HCT116 (cell line): ENCODE results near the gene NPIPA5. TPM values are rescaled to one million over a fixed set of nuclear protein-coding genes. Genes with fewer than 3 reads are reported as not detected.
"Not testable (repeated sequence)": the region's sequence is repeated elsewhere in the genome, so short reads cannot be mapped to it uniquely, and the experiment has no call there.

Experiments
- ATAC-seq: fragments of 200-7000 bp; cut with Tn5 transposase; 2 replicates; pipeline ENCODE4 v1.9.1; 2020; ENCODE audit warnings: mild to moderate bottlenecking, moderate library complexity
- BruUV-seq: library from RNA; stranded (reverse); fragments of 400-500 nt; replicated peaks from 2 replicates; lab custom pipeline; 2021; lab: Mats Ljungman, UMichigan
- CTCF ChIA-PET: fragments of 300-600 bp; sonication (Branson Sonifier 250); formaldehyde crosslinking; loops from one replicate; lab custom pipeline; 2021; ENCODE audit warnings: antibody characterized with exemption; lab: Charles Lee
- POLR2A ChIA-PET: fragments of 300-600, 350-600 bp; sonication (Branson Sonifier 250); formaldehyde crosslinking; loops from one replicate; lab custom pipeline; 2021; ENCODE audit warnings: antibody characterized with exemption; lab: Charles Lee
- RAD21 ChIA-PET, 2 experiments: fragments of 300-600 bp; sonication (Branson Sonifier 250); formaldehyde crosslinking; loops; one replicate each; lab custom pipeline; 2023; ENCODE audit warnings: low total read pairs in 2 of 2; ENCODE audit not compliant: uncharacterized antibody in 2 of 2, unreplicated experiment in 2 of 2, low non-redundant PET in 1 of 2; lab: Charles Lee
- DNase-seq: peaks from one replicate; pipeline ENCODE4 v3.0.0-alpha.2; 2010; ENCODE audit warnings: low read depth, low spot score
- H2AFZ ChIP-seq: fragments of 200-600 bp; shearing (Covaris generic), sonication (generic); 2 replicates; pipeline ENCODE4 v1.6.1; 2017; ENCODE audit warnings: low read depth, mixed run types, mixed read lengths, antibody characterized with exemption, low read length; ENCODE audit not compliant: poor library complexity, severe bottlenecking
- H3K27ac ChIP-seq: 2 replicates; pipeline ENCODE4 v1.5.1; 2012; ENCODE audit warnings: low read depth, low read length
- H3K27me3 ChIP-seq: fragments of 200-600 bp; sonication (generic); 2 replicates; pipeline ENCODE4 v1.6.1; 2016; ENCODE audit warnings: mixed run types, low read length, mixed read lengths; ENCODE audit not compliant: insufficient read depth
- H3K36me3 ChIP-seq, 2 experiments: fragments of 200-500 bp in 1 of 2; fragments of 200-600 bp in 1 of 2; sonication (Bioruptor generic) in 1 of 2; sonication (generic) in 1 of 2; 2 replicates each; pipeline versions ENCODE4 v1.5.1 to v1.6.1; 2014 to 2016; ENCODE audit warnings: low read length in 2 of 2, inconsistent platforms in 1 of 2, mixed read lengths in 1 of 2, mixed run types in 1 of 2; ENCODE audit not compliant: insufficient read depth in 2 of 2, control insufficient read depth in 1 of 2
- H3K4me1 ChIP-seq, 2 experiments: fragments of 200-600 bp in 1 of 2; sonication (generic) in 1 of 2; 2 replicates each; pipeline versions ENCODE4 v1.5.1 to v1.6.1; 2012 to 2017; ENCODE audit warnings: low read length in 2 of 2, inconsistent platforms in 1 of 2, mild to moderate bottlenecking in 1 of 2, mixed read lengths in 1 of 2, mixed run types in 1 of 2, moderate library complexity in 1 of 2; ENCODE audit not compliant: insufficient read depth in 2 of 2, control insufficient read depth in 1 of 2
- H3K4me2 ChIP-seq: fragments of 200-600 bp; sonication (generic); 2 replicates; pipeline ENCODE4 v1.6.1; 2017; ENCODE audit warnings: mixed run types, low read length, mixed read lengths
- H3K4me3 ChIP-seq, 2 experiments: fragments of 200-600 bp in 1 of 2; sonication (generic) in 1 of 2; replicated peaks in 1 of 2; 2 replicates each; pipeline ENCODE4 v1.5.1; 2011 to 2016; ENCODE audit warnings: low read length in 2 of 2, control low read depth in 1 of 2, low read depth in 1 of 2, mild to moderate bottlenecking in 1 of 2, mixed read lengths in 1 of 2, mixed run types in 1 of 2
- H3K79me2 ChIP-seq: fragments of 200-600 bp; sonication (generic); 2 replicates; pipeline ENCODE4 v1.6.1; 2017; ENCODE audit warnings: mild to moderate bottlenecking, mixed run types, low read length, moderate library complexity, mixed read lengths; ENCODE audit not compliant: insufficient read depth
- H3K9ac ChIP-seq: fragments of 200-600 bp; sonication (generic); 2 replicates; pipeline ENCODE4 v1.6.1; 2016; ENCODE audit warnings: low read length, mixed read lengths
- H3K9me2 ChIP-seq: fragments of 200-600 bp; sonication (generic), shearing (Covaris generic); 2 replicates; pipeline ENCODE4 v1.6.1; 2017; ENCODE audit warnings: mixed run types, mild to moderate bottlenecking, moderate library complexity; ENCODE audit not compliant: insufficient read depth
- H3K9me3 ChIP-seq, 2 experiments: fragments of 200-500 bp in 1 of 2; fragments of 200-600 bp in 1 of 2; sonication (Bioruptor generic) in 1 of 2; sonication (generic) in 1 of 2; 2 replicates each; pipeline ENCODE4 v1.6.1; 2014 to 2017; ENCODE audit warnings: low read length in 2 of 2, mixed read lengths in 2 of 2, inconsistent platforms in 1 of 2, low read depth in 1 of 2, mild to moderate bottlenecking in 1 of 2, mixed run types in 1 of 2, moderate library complexity in 1 of 2; ENCODE audit not compliant: control insufficient read depth in 1 of 2, insufficient read depth in 1 of 2
- H4K20me1 ChIP-seq: fragments of 200-600 bp; sonication (generic), shearing (Covaris generic); 2 replicates; pipeline ENCODE4 v1.6.1; 2017; ENCODE audit warnings: mixed run types, mild to moderate bottlenecking, moderate library complexity; ENCODE audit not compliant: insufficient read depth
- intact Hi-C: fragments of 100-400 bp; cut with micrococcal nuclease; formaldehyde crosslinking; loops from 2 replicates; pipeline ENCODE4 v1.10.0; 2022
- total RNA-seq: library from RNA; stranded (reverse); gene quantifications from one replicate; pipeline ENCODE4 v1.2.1, GENCODE V29; 2021; ENCODE audit not compliant: unreplicated experiment

The NPIPA5 gene
- total RNA-seq, 1 experiment from 2014 or later = 9.3 TPM

GRCh38 chr16:15357495-15357894 is 20.6 kb downstream of the NPIPA5 start:
- H3K4me2 ChIP-seq, H3K9me3 ChIP-seq, H2AFZ ChIP-seq, H4K20me1 ChIP-seq, H3K27me3 ChIP-seq, CTCF ChIA-PET, H3K79me2 ChIP-seq, BruUV-seq, POLR2A ChIA-PET, H3K27ac ChIP-seq, intact Hi-C loops, H3K9ac ChIP-seq, H3K4me1 ChIP-seq, H3K4me3 ChIP-seq, RAD21 ChIA-PET, DNase-seq, ATAC-seq, H3K9me2 ChIP-seq, H3K36me3 ChIP-seq: not testable (repeated sequence)

GRCh38 chr16:15354846-15355245 is 23.2 kb downstream of the NPIPA5 start:
- CTCF ChIA-PET, BruUV-seq, DNase-seq, H3K27ac ChIP-seq, H3K4me1 ChIP-seq, H2AFZ ChIP-seq, intact Hi-C loops, POLR2A ChIA-PET, H4K20me1 ChIP-seq, H3K27me3 ChIP-seq, H3K4me2 ChIP-seq, H3K9ac ChIP-seq, RAD21 ChIA-PET, H3K4me3 ChIP-seq, H3K36me3 ChIP-seq, H3K9me3 ChIP-seq, H3K9me2 ChIP-seq, H3K79me2 ChIP-seq: not testable (repeated sequence)
- ATAC-seq = peak; percentile 60; the same call in 1 of the 2 replicates

GRCh38 chr16:15352852-15353251 is 25.2 kb downstream of the NPIPA5 start:
- ATAC-seq, H3K4me1 ChIP-seq, H3K27me3 ChIP-seq, DNase-seq, H3K79me2 ChIP-seq, H4K20me1 ChIP-seq, H3K9me2 ChIP-seq, BruUV-seq, RAD21 ChIA-PET, H3K9me3 ChIP-seq, CTCF ChIA-PET, H3K27ac ChIP-seq, POLR2A ChIA-PET, H3K4me2 ChIP-seq, H3K4me3 ChIP-seq, H3K36me3 ChIP-seq, H2AFZ ChIP-seq, H3K9ac ChIP-seq, intact Hi-C loops: not testable (repeated sequence)

GRCh38 chr16:15351745-15352144 is 26.3 kb downstream of the NPIPA5 start:
- ATAC-seq = peak; percentile 82
- H3K4me3 ChIP-seq, intact Hi-C loops, H3K9me2 ChIP-seq, H4K20me1 ChIP-seq, BruUV-seq, RAD21 ChIA-PET, H3K36me3 ChIP-seq, H3K27me3 ChIP-seq, H2AFZ ChIP-seq, POLR2A ChIA-PET, CTCF ChIA-PET, H3K9me3 ChIP-seq, H3K9ac ChIP-seq, DNase-seq, H3K79me2 ChIP-seq, H3K27ac ChIP-seq, H3K4me2 ChIP-seq, H3K4me1 ChIP-seq: not testable (repeated sequence)

- H3K4me1 ChIP-seq, RAD21 ChIA-PET, intact Hi-C loops, H2AFZ ChIP-seq, DNase-seq, H3K27ac ChIP-seq, H3K79me2 ChIP-seq, CTCF ChIA-PET, BruUV-seq, H3K36me3 ChIP-seq, H3K9me2 ChIP-seq, H3K9me3 ChIP-seq, POLR2A ChIA-PET, H4K20me1 ChIP-seq, ATAC-seq, H3K9ac ChIP-seq, H3K4me3 ChIP-seq, H3K4me2 ChIP-seq, H3K27me3 ChIP-seq: not testable (repeated sequence)
Observed at GRCh38 chr16:15351251-15351650, 26.8 kb downstream of the NPIPA5 start.
